ENCODE results near the gene SCGB1A1. TPM values are rescaled to one million over a fixed set of nuclear protein-coding genes. Genes with fewer than 3 reads are reported as not detected.
"Not testable (repeated sequence)": the region's sequence is repeated elsewhere in the genome, so short reads cannot be mapped to it uniquely, and the experiment has no call there.

The SCGB1A1 gene
- total RNA-seq, 1 experiment from 2014 or later, result not detected

DNA sequence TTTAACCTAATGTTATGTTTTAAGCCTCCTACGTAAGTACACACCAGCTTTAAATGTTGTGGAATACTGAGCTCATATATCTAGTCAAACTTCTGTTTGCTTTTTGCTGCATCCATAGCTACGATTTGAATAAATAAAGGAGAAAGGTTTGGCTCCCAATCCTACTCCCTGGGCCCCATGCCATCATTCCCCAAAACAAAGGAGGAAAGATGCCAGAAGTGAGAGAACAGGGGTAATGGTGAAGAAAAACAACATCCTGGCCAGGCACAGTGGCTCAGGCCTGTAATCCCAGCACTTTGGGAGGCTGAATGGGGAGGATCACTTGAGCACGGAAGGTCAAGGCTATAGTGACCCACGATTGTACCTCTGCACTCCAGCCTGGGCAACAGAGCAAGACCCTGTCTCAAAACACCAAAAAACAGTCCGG is 26.5 kb downstream of the SCGB1A1 start:
- H3K9me3 ChIP-seq, result no peaks in the 10 kb centered on the region
- no peak overlapping the region for H3K27ac Mint-ChIP-seq (ENCODE audit: unreplicated experiment)
- intact Hi-C loops (cut with micrococcal nuclease; ENCODE audit: unreplicated experiment), result loop anchor here (1.0 kb wide), 1 partner anchor 19 kb away; no protein-coding TSS in a partner anchor
- no peaks in the 10 kb centered on the region for H3K36me3 ChIP-seq (ENCODE audit: control insufficient read depth, insufficient read depth, low read length)
- H3K4me3 ChIP-seq (ENCODE audit: low read depth, low read length), result no peak overlapping the region
- no peaks in the 10 kb centered on the region for H3K27me3 Mint-ChIP-seq (ENCODE audit: insufficient read depth, unreplicated experiment)
- no peak overlapping the region for H3K4me3 Mint-ChIP-seq (ENCODE audit: unreplicated experiment)
- TF ChIP-seq, protein P1, sequence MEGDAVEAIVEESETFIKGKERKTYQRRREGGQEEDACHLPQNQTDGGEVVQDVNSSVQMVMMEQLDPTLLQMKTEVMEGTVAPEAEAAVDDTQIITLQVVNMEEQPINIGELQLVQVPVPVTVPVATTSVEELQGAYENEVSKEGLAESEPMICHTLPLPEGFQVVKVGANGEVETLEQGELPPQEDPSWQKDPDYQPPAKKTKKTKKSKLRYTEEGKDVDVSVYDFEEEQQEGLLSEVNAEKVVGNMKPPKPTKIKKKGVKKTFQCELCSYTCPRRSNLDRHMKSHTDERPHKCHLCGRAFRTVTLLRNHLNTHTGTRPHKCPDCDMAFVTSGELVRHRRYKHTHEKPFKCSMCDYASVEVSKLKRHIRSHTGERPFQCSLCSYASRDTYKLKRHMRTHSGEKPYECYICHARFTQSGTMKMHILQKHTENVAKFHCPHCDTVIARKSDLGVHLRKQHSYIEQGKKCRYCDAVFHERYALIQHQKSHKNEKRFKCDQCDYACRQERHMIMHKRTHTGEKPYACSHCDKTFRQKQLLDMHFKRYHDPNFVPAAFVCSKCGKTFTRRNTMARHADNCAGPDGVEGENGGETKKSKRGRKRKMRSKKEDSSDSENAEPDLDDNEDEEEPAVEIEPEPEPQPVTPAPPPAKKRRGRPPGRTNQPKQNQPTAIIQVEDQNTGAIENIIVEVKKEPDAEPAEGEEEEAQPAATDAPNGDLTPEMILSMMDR (IDR thresholded peaks at IDR 0.05; ENCODE audit: insufficient read depth in 1 of 2, low read depth in 1 of 2, low read length in 1 of 2, severe bottlenecking in 1 of 2, unreplicated experiment in 1 of 2), result no peak
- H3K9me3 Mint-ChIP-seq (ENCODE audit: unreplicated experiment), result no peaks in the 10 kb centered on the region
- H3K4me1 Mint-ChIP-seq (ENCODE audit: low read depth, unreplicated experiment), result peaks cover 7% of the 10 kb centered on the region
- DNase-seq, result no peak
- POLR2A ChIA-PET, result interaction anchor here (0.7 kb wide), 1 partner anchor 9 kb away, joined by 4 read pairs; no protein-coding TSS in a partner anchor
- H3K27me3 ChIP-seq (replicated peaks; ENCODE audit: control insufficient read depth, insufficient read depth, low read length), result no peaks in the 10 kb centered on the region
- peaks cover 20% of the 10 kb centered on the region for H3K4me1 ChIP-seq
- CTCF ChIA-PET, result interaction anchor here (1.0 to 1.5 kb wide), 2 partner anchors 51 to 97 kb away, joined by 5 to 7 read pairs; no protein-coding TSS in a partner anchor
- no TSS peak for BruUV-seq (replicated peaks)
- no peaks in the 10 kb centered on the region for H3K36me3 Mint-ChIP-seq (ENCODE audit: insufficient read depth, unreplicated experiment)

DNA sequence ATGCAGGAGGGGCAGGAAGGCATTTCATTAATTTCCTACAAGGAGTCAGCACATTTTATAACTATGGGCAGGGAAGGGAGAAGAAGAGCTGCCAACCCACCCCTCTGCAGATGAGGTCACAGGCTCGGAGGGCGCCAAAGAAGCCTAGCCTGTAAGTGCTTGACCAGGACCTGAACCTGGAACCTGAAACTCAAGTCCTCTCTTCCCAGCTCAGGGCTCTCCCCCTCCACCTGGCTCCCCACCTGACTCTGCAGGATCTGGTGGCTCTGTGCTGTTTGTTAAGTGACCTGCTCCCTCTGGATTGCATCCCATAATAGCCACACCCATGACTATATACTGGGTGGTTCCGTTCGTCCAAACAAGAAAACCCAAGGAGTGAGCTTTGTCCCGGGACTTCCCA is 27.3 kb downstream of the SCGB1A1 start:
- Histone ChIP-seq H3K27me3 (replicated peaks; ENCODE audit: control insufficient read depth, insufficient read depth, low read length) (no peaks in the 10 kb centered on the region), H3K36me3 (ENCODE audit: control insufficient read depth, insufficient read depth, low read length) (no peaks in the 10 kb centered on the region), H3K4me1 (peaks cover 20% of the 10 kb centered on the region), H3K4me3 (ENCODE audit: low read depth, low read length) (no peak overlapping the region), H3K9me3 (no peaks in the 10 kb centered on the region)
- intact Hi-C loops (cut with micrococcal nuclease; ENCODE audit: unreplicated experiment), result no loop called here
- Mint-ChIP-seq H3K27me3 (ENCODE audit: insufficient read depth, unreplicated experiment) (no peaks in the 10 kb centered on the region), H3K36me3 (ENCODE audit: insufficient read depth, unreplicated experiment) (no peaks in the 10 kb centered on the region), H3K9me3 (ENCODE audit: unreplicated experiment) (no peaks in the 10 kb centered on the region), H3K4me1 (ENCODE audit: low read depth, unreplicated experiment) (peaks cover 7% of the 10 kb centered on the region), H3K27ac (ENCODE audit: unreplicated experiment) (no peak overlapping the region), H3K4me3 (ENCODE audit: unreplicated experiment) (no peak overlapping the region)
- ChIA-PET CTCF (no interaction called here), POLR2A (no interaction called here)
- no TSS peak for BruUV-seq (replicated peaks)
- TF ChIP-seq, protein P1 (IDR thresholded peaks at IDR 0.05; ENCODE audit: insufficient read depth in 1 of 2, low read depth in 1 of 2, low read length in 1 of 2, severe bottlenecking in 1 of 2, unreplicated experiment in 1 of 2), result no peak
- no peak for DNase-seq

DNA sequence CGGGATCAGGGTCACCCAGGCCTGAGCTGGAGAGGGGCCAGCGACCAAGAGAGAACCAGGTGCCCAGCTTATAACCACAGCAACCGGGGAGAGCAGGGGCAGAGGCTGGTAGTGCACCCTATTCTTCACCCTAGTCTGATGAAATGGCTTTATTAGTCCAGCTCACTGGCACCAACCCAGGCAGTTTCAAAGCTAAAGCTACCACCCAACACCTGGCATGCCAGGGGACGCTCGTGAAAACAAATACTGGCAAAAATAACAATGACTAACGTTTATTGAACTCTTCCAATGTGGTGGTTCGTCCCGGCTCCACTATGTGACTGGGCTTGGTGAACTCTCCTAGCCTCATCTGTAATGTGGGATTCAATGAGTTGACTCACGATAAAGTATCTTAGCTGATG is 30.6 kb downstream of the SCGB1A1 start:
- DNase-seq, result no peak
- H3K36me3 Mint-ChIP-seq (ENCODE audit: insufficient read depth, unreplicated experiment), result no peaks in the 10 kb centered on the region
- no peaks in the 10 kb centered on the region for H3K36me3 ChIP-seq (ENCODE audit: control insufficient read depth, insufficient read depth, low read length)
- peaks cover 14% of the 10 kb centered on the region for H3K4me1 Mint-ChIP-seq (ENCODE audit: low read depth, unreplicated experiment)
- no peaks in the 10 kb centered on the region for H3K27me3 ChIP-seq (replicated peaks; ENCODE audit: control insufficient read depth, insufficient read depth, low read length)
- H3K4me1 ChIP-seq, result peaks cover 9% of the 10 kb centered on the region
- TF ChIP-seq, protein P1 (IDR thresholded peaks at IDR 0.05; ENCODE audit: insufficient read depth in 1 of 2, low read depth in 1 of 2, low read length in 1 of 2, severe bottlenecking in 1 of 2, unreplicated experiment in 1 of 2), result no peak
- no peaks in the 10 kb centered on the region for H3K9me3 ChIP-seq
- no TSS peak for BruUV-seq (replicated peaks)
- CTCF ChIA-PET, result interaction anchor here (1.2 kb wide), 1 partner anchor 93 kb away, joined by 3 read pairs; no protein-coding TSS in a partner anchor
- H3K27me3 Mint-ChIP-seq (ENCODE audit: insufficient read depth, unreplicated experiment), result no peaks in the 10 kb centered on the region
- no peaks in the 10 kb centered on the region for H3K9me3 Mint-ChIP-seq (ENCODE audit: unreplicated experiment)
- H3K4me3 Mint-ChIP-seq (ENCODE audit: unreplicated experiment), result no peak overlapping the region
- H3K4me3 ChIP-seq (ENCODE audit: low read depth, low read length), result no peak overlapping the region
- intact Hi-C loops (cut with micrococcal nuclease; ENCODE audit: unreplicated experiment), result no loop called here
- no peak overlapping the region for H3K27ac Mint-ChIP-seq (ENCODE audit: unreplicated experiment)
- POLR2A ChIA-PET, result no interaction called here

DNA sequence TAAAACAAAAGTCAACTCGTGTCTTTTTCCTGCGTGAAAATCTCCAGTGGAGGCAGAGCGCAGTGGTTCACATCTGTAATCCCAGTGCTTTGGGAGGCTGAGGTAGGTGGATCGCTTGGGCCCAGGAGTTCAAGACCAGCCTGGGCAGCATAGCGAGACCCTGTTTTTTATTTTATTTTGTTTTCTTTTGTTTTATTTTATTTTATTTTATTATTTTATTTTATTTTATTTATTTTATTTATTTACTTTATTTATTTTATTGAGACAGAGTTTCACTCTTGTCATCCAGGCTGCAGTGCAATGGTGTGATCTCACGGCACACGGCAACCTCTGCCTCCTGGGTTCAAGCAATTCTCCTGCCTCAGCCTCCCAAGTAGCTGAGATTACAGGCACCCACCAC is 31.1 kb downstream of the SCGB1A1 start:
- H3K36me3 Mint-ChIP-seq (ENCODE audit: insufficient read depth, unreplicated experiment); H3K9me3 ChIP-seq; intact Hi-C loops (cut with micrococcal nuclease; ENCODE audit: unreplicated experiment); H3K27me3 Mint-ChIP-seq (ENCODE audit: insufficient read depth, unreplicated experiment); DNase-seq; H3K4me1 ChIP-seq; BruUV-seq (replicated peaks); H3K27ac Mint-ChIP-seq (ENCODE audit: unreplicated experiment); H3K27me3 ChIP-seq (replicated peaks; ENCODE audit: control insufficient read depth, insufficient read depth, low read length); H3K4me3 Mint-ChIP-seq (ENCODE audit: unreplicated experiment); CTCF ChIA-PET; POLR2A ChIA-PET; H3K36me3 ChIP-seq (ENCODE audit: control insufficient read depth, insufficient read depth, low read length); H3K4me3 ChIP-seq (ENCODE audit: low read depth, low read length); H3K9me3 Mint-ChIP-seq (ENCODE audit: unreplicated experiment): not testable (repeated sequence)
- peaks cover 14% of the 10 kb centered on the region for H3K4me1 Mint-ChIP-seq (ENCODE audit: low read depth, unreplicated experiment)
